GM12874 (cell line): ENCODE data around the gene CDKN1A.

Source experiments
- TF ChIP-seq, protein P1 (sequence below): IDR thresholded peaks from 2 replicates; pipeline ENCODE4 v1.5.1; 2011; ENCODE audit warnings: low read depth, mild to moderate bottlenecking, control low read depth, low read length, moderate library complexity; ENCODE audit not compliant: insufficient read depth

CDKN1A gene

DNA sequence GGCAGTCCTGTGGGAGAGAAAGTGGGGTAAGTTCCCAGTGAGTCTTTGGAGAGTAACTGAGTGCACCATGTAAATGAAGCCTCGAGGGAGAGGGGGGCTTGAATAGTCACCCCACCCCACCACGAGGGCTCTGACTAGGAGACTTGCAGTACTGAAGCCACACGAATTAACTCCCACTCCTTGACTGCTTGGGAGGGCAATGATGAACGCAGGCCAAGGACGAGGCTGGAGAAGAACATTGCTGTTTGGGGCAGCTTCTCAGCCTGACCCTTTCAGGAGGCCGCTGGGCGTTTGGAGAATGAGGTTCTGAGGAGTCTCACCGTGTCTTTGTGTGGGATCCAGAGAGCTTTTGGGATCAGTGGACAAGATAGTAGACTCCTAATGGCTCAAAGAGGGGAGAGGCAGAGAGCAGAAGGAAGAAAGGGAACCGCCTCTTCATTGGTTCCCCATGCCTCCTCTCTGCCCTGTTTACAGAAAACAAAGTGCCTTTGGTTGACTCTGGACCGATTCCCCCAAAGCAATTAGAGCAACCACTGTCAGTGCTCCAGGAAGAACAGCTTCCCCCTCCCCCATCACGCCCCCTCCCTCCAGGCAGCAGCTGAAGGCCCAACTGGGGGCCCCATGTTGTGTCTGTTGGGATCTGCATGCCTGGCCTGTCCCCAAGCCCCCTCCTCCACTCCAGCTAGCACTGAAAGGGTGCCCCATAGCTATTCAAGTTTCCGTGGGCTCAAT is 41.7 kb upstream of the CDKN1A start:
- TF ChIP-seq, protein P1, sequence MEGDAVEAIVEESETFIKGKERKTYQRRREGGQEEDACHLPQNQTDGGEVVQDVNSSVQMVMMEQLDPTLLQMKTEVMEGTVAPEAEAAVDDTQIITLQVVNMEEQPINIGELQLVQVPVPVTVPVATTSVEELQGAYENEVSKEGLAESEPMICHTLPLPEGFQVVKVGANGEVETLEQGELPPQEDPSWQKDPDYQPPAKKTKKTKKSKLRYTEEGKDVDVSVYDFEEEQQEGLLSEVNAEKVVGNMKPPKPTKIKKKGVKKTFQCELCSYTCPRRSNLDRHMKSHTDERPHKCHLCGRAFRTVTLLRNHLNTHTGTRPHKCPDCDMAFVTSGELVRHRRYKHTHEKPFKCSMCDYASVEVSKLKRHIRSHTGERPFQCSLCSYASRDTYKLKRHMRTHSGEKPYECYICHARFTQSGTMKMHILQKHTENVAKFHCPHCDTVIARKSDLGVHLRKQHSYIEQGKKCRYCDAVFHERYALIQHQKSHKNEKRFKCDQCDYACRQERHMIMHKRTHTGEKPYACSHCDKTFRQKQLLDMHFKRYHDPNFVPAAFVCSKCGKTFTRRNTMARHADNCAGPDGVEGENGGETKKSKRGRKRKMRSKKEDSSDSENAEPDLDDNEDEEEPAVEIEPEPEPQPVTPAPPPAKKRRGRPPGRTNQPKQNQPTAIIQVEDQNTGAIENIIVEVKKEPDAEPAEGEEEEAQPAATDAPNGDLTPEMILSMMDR: no peak

DNA sequence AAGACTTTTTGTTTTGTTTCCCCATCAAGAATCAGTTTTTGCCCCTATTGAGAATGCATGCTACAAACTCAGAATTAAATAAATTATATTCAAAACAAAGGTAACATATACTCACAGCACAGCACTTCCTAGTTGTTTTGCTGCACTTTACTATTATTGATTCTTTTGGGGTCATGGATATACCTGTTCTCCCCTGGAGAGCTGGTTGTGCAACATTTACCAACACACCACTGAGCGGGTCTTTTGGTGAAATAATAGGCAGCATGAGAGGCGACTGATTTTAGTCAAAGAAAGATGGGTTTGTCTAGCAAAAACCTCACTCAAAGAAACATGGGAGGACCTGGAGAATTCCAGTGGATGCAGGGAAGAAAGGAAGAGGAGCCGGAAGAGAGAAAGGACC is 39.9 kb upstream of the CDKN1A start:
- TF ChIP-seq, protein P1: no peak

DNA sequence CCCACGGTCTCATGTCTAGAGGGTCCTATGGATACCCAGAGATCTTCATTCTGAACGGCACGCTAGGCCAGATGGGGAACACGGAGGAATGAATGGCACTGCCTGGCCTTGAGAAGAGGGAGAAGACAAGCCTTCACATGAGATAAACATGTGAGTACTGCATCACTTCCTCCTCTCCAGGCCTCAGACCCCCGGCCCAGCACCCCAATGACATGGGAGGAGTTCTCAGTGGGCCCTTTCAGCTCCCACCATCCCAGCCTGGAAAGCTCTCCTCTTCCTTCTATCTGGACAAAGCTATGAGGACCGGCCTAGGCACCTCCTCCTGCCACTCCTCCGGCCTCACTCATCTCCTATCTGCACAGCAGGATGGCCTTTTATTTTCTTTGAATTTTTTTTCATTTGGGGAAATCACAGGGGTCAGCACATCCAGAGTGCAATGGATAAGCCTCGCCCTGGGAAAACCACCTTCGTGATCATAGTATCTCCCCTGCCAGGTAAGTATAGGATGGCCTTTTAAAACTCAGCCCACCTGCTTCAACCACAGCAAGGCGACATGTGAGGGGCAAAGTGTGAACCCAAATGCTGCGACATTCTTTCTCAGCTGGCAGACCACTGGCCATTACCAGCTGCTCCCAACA is 39.2 kb upstream of the CDKN1A start:
- TF ChIP-seq, protein P1: no peak

DNA sequence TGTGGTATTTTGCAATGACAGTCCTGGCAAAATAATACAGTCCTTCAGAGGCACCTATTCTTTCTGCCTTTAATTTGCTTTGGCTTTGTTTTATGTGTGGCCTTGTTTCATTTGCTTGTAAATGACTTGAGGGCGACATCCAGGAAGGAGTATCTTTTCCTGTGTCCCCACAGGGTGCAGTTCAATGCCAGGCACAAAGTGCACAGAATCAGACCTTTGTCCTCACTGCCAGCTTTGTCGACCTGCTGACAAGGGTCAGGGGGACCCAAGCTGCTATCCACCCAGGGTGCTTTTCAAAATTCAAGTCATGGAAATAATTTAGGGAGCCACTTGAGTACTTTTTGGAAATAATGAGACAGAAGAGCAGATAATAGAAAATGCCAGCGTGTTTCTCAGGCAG is 37.0 kb upstream of the CDKN1A start:
- TF ChIP-seq, protein P1: no peak

DNA sequence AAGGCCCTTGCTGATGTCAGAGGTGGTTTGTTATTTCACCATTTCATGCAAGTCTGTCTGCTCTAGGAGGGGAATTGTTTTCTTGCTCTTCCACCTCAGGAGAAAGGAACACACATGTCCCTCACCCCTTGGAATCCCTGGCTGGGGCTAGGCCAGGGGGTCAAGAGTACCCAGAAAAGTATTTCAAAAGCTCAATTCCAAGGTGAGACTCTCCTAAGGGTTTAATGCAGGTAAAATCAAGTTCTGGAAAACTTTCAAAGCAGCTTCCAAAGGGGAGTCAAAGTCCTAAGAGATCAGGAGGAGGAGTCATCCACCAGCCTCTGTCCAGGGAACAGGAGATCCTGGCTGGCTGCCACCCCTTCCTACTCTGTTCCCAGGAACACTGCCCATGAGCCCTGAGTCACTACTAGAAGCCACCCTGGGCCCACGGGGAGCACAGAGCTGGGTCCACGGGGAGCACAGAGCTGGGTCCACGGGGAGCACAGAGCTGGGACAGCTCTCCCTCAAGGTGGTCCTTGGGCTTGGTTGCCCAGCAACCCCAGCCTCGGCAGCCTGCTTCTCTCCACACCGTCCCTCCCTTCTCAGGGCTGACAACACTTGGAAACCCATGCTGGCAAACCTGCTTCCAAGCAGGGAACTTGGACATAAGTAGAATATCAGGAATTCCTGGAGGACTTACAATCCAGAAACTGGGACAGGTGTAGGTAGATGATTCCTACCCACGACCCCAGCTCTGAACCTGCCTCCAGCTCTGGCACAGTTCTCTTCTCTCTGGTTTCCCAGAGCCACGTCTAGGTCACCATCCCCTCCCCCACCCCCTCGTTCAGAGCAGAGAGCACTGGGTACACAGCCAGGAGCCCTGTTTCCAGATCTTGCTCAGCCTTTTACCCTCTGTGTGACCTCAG is 35.3 kb upstream of the CDKN1A start:
- TF ChIP-seq, protein P1: no peak

DNA sequence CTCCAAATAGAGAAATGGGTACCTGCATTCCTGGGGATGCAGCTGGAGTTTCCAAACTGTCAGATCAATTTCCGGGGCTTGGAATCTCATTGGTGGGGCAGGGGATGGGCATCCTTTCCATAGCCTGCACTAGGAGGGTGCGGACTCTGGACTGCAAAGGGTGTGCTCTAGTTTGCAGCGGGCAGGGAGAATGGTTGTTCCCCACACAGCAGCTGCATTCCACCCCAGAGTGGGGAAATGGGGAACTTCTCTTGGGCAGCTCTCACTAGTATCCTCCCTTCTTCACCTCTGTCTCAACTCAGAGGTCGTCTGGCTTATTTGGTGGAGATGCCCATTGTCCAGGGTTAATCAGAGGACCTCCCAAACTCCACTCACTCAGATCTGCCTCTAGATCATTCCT is 34.5 kb upstream of the CDKN1A start:
- TF ChIP-seq, protein P1: no peak

DNA sequence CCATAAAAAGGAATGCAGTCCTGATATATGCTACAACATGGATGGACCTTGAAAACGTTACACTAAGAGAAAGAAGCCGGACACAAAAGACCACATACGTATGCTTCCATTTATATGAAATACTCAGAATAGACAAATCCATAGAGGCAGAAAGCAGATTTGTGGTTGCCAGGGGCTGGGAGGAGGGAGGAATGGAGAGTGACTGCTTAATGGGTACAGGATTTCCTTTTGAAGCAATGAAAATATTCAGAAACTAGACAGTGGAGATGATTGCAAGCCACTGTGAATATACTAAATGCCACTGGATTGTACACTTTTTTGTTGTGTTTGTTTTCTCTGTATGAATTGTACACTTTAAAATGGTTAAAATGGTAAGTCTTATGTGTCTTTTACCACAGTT is 29.4 kb upstream of the CDKN1A start:
- TF ChIP-seq, protein P1: no peak
